Measurements from ENCODE around the gene FOXQ1. TPM values are rescaled to one million over a fixed set of nuclear protein-coding genes. Genes with fewer than 3 reads are reported as not detected.

FOXQ1 gene
- total and polyA plus RNA-seq, 2 of the 13 experiments (the other 11 are each of a cell fraction or from before 2014, with no cell fraction given), result 35.2 to 39.8 TPM

- peak; percentile 49; the same call in 1 of the 2 replicates for TF ChIP-seq MED1 (CRISPR knock-in tag; IDR thresholded peaks at IDR 0.05)
- no peak for TF ChIP-seq HDAC6 (IDR thresholded peaks at IDR 0.05; ENCODE audit: low read depth, low read length)
- no peak for TF ChIP-seq ARNT2 (CRISPR knock-in tag; IDR thresholded peaks at IDR 0.05; ENCODE audit: low read depth)
- 0 out of 2 replicates have a peak, but pooled peaks have one; percentile 55 for TF ChIP-seq ZNF512B (CRISPR knock-in tag; IDR thresholded peaks at IDR 0.05; ENCODE audit: borderline replicate concordance)
- peak; percentile 37; the same call in 1 of the 2 replicates for TF ChIP-seq ZNF33B (CRISPR knock-in tag; IDR thresholded peaks at IDR 0.05)
- peak; percentile 26; the same call in 1 of the 2 replicates for TF ChIP-seq IKZF5 (CRISPR knock-in tag; IDR thresholded peaks at IDR 0.05)
- no peak for TF ChIP-seq SALL2 (CRISPR knock-in tag; IDR thresholded peaks at IDR 0.05)
- 0 out of 2 replicates have a peak, but pooled peaks have one; percentile 7 for TF ChIP-seq FOXA3 (CRISPR knock-in tag; IDR thresholded peaks at IDR 0.05)
- TF ChIP-seq JUND (CRISPR knock-in tag; IDR thresholded peaks at IDR 0.05), result no peak
- peak; percentile 54; the same call in 1 of the 2 replicates for TF ChIP-seq ZNF83 (CRISPR knock-in tag; IDR thresholded peaks at IDR 0.05; ENCODE audit: borderline replicate concordance)
- TF ChIP-seq JUN (CRISPR knock-in tag; IDR thresholded peaks at IDR 0.05), result 0 out of 2 replicates have a peak, but pooled peaks have one; percentile 34
- TF ChIP-seq ZNF781 (CRISPR knock-in tag; IDR thresholded peaks at IDR 0.05; ENCODE audit: borderline replicate concordance, not compliant biosample characterization), result no peak
- TF ChIP-seq ZSCAN25 (CRISPR knock-in tag; IDR thresholded peaks at IDR 0.05), result peak; percentile 54; the same call in 1 of the 2 replicates
- peak; percentile 73 for TF ChIP-seq SRSF1 (optimal IDR thresholded peaks at IDR 0.05; ENCODE audit: low read depth, low read length)
- TF ChIP-seq ZNF496 (CRISPR knock-in tag; IDR thresholded peaks at IDR 0.05; ENCODE audit: insufficient replicate concordance), result no peak
- no peak; the same call in 1 of the 2 replicates for TF ChIP-seq ZNF614 (CRISPR knock-in tag; IDR thresholded peaks at IDR 0.05; ENCODE audit: borderline replicate concordance)
- TF ChIP-seq ZNF430 (CRISPR knock-in tag; IDR thresholded peaks at IDR 0.05), result peak; percentile 39; the same call in 1 of the 2 replicates
- TF ChIP-seq DBP (CRISPR knock-in tag; IDR thresholded peaks at IDR 0.05; ENCODE audit: not compliant biosample characterization), result no peak
- peak; percentile 86; the same call in 1 of the 2 replicates for TF ChIP-seq PCBP1 (IDR thresholded peaks at IDR 0.05; ENCODE audit: borderline replicate concordance, low read depth, low read length)
- no peak for TF ChIP-seq MYNN (CRISPR knock-in tag; IDR thresholded peaks at IDR 0.05; ENCODE audit: low read depth)
- TF ChIP-seq KLF16 (CRISPR knock-in tag; IDR thresholded peaks at IDR 0.05), result no peak; a peak in 1 of 4 replicates
Observed at GRCh38 chr6:1316489-1316971, 4.6 kb downstream of the FOXQ1 start (continued).
